Psoas muscle (tissue), 8 donors: Measurements from ENCODE around the gene PTPRD. TPM values are rescaled to one million over a fixed set of nuclear protein-coding genes. Genes with fewer than 3 reads are reported as not detected.

ENCODE experiments used
- ATAC-seq, 4 donors: fragments of 200-7000 bp; cut with Tn5 transposase; one replicate each; pipeline ENCODE4 v1.9.1; 2020; ENCODE audit warnings: moderate library complexity in 3 of 4, mild to moderate bottlenecking in 2 of 4
- DNase-seq, 2 donors: peaks; one replicate each; pipeline ENCODE4 v3.0.0-alpha.2; 2020
- H3K27ac ChIP-seq: fragments of 200-600 bp; one replicate; pipeline ENCODE4 v1.8.0; 2022
- H3K27me3 ChIP-seq, 3 donors: fragments of 200-600 bp in 1 of 3; one replicate each; pipeline versions ENCODE4 v1.6.1 to v1.8.0; 2013 to 2022; ENCODE audit warnings: low read length in 2 of 3, mild to moderate bottlenecking in 2 of 3, moderate library complexity in 1 of 3; ENCODE audit not compliant: insufficient read depth in 3 of 3
- H3K36me3 ChIP-seq, 2 donors: fragments of 200-600 bp in 1 of 2; one replicate each; pipeline versions ENCODE4 v1.6.1 to v1.8.0; 2013 to 2022; ENCODE audit warnings: low read depth in 1 of 2, mild to moderate bottlenecking in 1 of 2, moderate library complexity in 1 of 2; ENCODE audit not compliant: insufficient read depth in 1 of 2
- H3K4me1 ChIP-seq: fragments of 200-600 bp; one replicate; pipeline ENCODE4 v1.8.0; 2022
- H3K4me3 ChIP-seq: fragments of 200-600 bp; one replicate; pipeline ENCODE4 v1.8.0; 2022; ENCODE audit warnings: mild to moderate bottlenecking
- H3K9me3 ChIP-seq: fragments of 200-600 bp; one replicate; pipeline ENCODE4 v1.8.0; 2022
- WGBS, 3 donors: extraction: QIAGEN DNeasy Blood & Tissue Kit; methylation state at CpG; one replicate each; pipeline versions ENCODE4 v1.1.6 to v1.1.7; 2013; 5-methylcytosine and 5-hydroxymethylcytosine counted together
- intact Hi-C, 2 donors: fragments of 100-400 bp; cut with DNase I; formaldehyde crosslinking; loops; one replicate each; pipeline versions ENCODE4 v1.11.0 to v1.14.2; 2022
- polyA plus RNA-seq, 3 donors: library from polyadenylated mRNA; stranded (reverse); fragments of 200-250 nt; gene quantifications; one replicate each; pipeline ENCODE4 v1.2.3, GENCODE V29; 2013
- total RNA-seq, 4 donors: library from RNA; stranded (reverse); fragmentation: NEBNext Ultra II Directional in 2 of 4; extraction: Animal tissue kit (Norgen Biotek cat#: 25700) in 2 of 4; gene quantifications; one replicate each; pipeline versions ENCODE4 v1.2.1 to v1.2.4, GENCODE V29; 2021 to 2023
- TF ChIP-seq, protein P1 (sequence below): fragments of 200-600 bp; IDR thresholded peaks from one replicate; pipeline ENCODE4 v1.8.0; 2022; ENCODE audit warnings: antibody characterized with exemption
- donor health status: healthy with polysubstance abuse.
- donor health status: DM: no; HTN: no; CAD: no; lungs with moderate emphysema.
- donor health status: Bipolar disorder and iron deficiency.
- donor health status: healthy.
- donor health status: DM: yes; HTN: yes; CAD: no.
- donor health status: DM: no; HTN: no; CAD: no.
- donor health status: DM: no; HTN: no; CAD: no.
- donor health status: DM: yes; HTN: yes; CAD: no.

PTPRD gene
- total and polyA plus RNA-seq, 7 donors, result 0.44 to 3.1 (median 0.91) TPM

DNA sequence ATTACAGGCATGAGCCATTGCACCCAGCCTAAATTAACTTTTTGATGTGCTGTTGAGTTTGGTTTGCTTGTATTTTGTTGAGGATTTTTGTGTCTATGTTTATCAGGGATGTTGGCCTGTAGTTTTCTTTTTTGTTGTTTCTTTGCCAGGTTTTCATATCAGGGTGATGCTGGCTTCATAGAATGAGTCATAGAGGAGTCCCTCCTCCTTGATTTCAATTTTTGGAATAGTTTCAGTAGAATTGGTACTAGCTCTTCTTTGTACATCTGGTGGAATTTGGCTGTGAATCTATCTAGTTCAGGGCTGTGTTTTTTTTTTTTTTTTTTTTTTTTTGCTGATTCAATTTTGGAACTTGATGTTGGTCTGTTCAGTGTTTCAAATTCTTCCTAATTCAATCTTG, 1648.9 kb downstream of the PTPRD start:
- H3K27me3 ChIP-seq, result no peaks in the 10 kb centered on the region
- H3K4me3 ChIP-seq, result no peak overlapping the region
- DNase-seq (no peak), ATAC-seq (no peak)
- H3K27ac ChIP-seq, result no peak overlapping the region
- H3K4me1 ChIP-seq, result no peaks in the 10 kb centered on the region
- no peaks in the 10 kb centered on the region for H3K9me3 ChIP-seq
- intact Hi-C loops, result no loop called here
- TF ChIP-seq, protein P1, sequence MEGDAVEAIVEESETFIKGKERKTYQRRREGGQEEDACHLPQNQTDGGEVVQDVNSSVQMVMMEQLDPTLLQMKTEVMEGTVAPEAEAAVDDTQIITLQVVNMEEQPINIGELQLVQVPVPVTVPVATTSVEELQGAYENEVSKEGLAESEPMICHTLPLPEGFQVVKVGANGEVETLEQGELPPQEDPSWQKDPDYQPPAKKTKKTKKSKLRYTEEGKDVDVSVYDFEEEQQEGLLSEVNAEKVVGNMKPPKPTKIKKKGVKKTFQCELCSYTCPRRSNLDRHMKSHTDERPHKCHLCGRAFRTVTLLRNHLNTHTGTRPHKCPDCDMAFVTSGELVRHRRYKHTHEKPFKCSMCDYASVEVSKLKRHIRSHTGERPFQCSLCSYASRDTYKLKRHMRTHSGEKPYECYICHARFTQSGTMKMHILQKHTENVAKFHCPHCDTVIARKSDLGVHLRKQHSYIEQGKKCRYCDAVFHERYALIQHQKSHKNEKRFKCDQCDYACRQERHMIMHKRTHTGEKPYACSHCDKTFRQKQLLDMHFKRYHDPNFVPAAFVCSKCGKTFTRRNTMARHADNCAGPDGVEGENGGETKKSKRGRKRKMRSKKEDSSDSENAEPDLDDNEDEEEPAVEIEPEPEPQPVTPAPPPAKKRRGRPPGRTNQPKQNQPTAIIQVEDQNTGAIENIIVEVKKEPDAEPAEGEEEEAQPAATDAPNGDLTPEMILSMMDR, result no peak
- no peaks in the 10 kb centered on the region for H3K36me3 ChIP-seq

DNA sequence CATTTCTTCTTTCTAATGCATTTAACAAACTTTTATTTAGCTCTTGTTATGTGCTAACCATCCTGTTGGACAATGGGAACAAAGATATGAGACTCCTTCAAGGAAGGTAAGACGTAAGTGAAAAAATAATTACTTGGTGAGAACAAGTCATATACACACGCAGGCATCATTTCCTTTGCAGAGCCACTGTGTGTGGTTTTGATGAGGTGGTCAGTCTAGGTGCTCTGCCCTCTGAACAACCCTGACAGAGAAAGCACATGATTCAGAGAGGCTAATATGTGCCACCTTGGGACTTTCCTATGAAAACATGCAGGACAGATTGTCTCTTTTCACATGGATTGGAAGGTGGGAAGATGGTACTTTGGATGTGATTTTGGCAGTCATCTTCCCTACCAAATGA, 1650.7 kb downstream of the PTPRD start:
- intact Hi-C loops, result no loop called here
- Histone ChIP-seq H3K36me3 (no peaks in the 10 kb centered on the region), H3K9me3 (no peaks in the 10 kb centered on the region), H3K27me3 (no peaks in the 10 kb centered on the region), H3K27ac (no peak overlapping the region), H3K4me3 (no peak overlapping the region), H3K4me1 (no peaks in the 10 kb centered on the region)
- ATAC-seq (peak in 1 of 4 donors; percentile 20), DNase-seq (no peak)
- TF ChIP-seq, protein P1, result no peak
- 83 to 90% (median 89%) methylated on average over 2 of the region's 2 CpGs for WGBS, 3 donors

DNA sequence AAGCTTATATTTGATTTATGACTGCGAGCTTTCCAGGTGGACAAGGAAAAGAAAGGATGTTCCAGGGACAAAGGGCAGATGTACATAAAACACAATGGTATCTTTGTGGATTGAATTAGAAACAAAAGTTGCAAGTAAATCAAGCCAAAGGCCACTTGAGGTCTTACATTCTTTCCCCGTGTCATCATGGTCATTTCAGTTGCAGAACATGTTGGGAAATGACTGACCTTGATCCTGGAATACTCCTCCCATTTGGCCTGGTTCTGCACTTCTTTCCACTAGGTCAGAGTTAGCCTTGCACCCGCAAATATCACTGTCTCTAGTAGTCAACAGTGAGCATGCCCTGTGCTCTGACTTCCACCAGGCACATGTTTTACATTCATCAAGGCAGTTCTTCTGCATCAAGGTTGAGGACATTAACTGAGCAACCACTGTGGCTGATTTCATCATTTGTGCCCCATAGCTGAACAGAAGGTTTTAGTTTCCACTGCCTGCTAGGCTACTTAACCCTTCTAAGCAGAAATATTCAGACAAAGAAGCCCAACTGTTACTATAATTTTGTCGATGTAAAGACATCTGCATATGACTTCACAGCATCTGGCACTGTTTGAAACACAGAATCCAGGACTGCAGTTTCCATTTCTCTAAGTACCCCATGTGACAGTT, 1651.5 kb downstream of the PTPRD start:
- Histone ChIP-seq H3K4me1 (no peaks in the 10 kb centered on the region), H3K36me3 (no peaks in the 10 kb centered on the region), H3K27ac (no peak overlapping the region), H3K4me3 (no peak overlapping the region), H3K27me3 (no peaks in the 10 kb centered on the region), H3K9me3 (no peaks in the 10 kb centered on the region)
- WGBS, 3 donors, result 29 to 38% (median 29%) methylated on average over 4 of the region's 4 CpGs
- intact Hi-C loops, result no loop called here
- TF ChIP-seq, protein P1, result no peak
- peak; percentile 34 to 48 for DNase-seq
- peak; percentile 82 to 99 (median 98) for ATAC-seq

DNA sequence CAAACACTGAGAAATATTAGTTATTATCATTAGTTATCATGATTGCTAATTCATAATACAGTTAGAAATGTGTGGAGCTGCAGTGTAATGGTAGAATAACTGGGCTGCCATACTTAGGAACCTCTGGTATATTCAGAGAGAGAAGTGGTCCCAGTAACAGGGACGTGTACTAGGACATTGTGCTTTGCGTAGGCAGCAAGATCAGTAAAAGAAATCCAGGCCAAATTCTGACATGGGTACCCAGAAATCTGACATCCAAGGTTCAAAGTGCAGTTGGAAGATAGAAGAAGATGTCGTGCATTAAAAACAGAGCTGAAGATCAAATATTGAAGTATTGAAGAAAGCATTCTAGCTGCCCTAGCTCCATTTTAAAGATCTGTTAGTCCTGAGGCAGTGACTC, 1652.5 kb downstream of the PTPRD start:
- Histone ChIP-seq H3K27me3 (no peaks in the 10 kb centered on the region), H3K9me3 (no peaks in the 10 kb centered on the region), H3K27ac (no peak overlapping the region), H3K4me1 (no peaks in the 10 kb centered on the region), H3K36me3 (no peaks in the 10 kb centered on the region), H3K4me3 (no peak overlapping the region)
- TF ChIP-seq, protein P1, result no peak
- ATAC-seq (no peak), DNase-seq (no peak)
- WGBS, 3 donors, result 74 to 88% (median 82%) methylated on average over 3 of the region's 3 CpGs
- intact Hi-C loops, result no loop called here

DNA sequence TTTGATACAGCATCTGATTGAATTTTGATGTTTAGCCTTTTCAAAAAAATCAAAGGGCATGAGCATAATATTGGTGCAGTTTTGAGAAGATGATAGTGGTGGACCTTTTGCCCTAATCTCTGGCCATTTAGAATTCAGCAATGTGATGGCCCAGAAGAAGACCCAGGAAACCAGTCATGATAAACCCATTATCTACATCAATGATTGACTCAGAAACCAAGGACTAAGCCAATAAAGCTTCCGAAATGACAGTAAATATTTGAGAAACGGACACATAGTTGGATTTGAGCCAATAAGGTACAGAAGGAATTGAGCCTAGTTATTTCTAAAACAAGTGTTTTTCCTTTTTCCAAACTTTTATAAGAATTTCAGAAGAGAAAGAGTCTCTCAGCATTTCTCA, 1654.4 kb downstream of the PTPRD start:
- H3K27ac ChIP-seq, result no peak overlapping the region
- intact Hi-C loops, result loop anchor here in 1 of 2 donors (5.0 kb wide), 1 partner anchor 416 kb away; no protein-coding TSS in a partner anchor
- H3K36me3 ChIP-seq, result no peaks in the 10 kb centered on the region
- no peaks in the 10 kb centered on the region for H3K9me3 ChIP-seq
- DNase-seq, result no peak
- TF ChIP-seq, protein P1, result no peak
- WGBS, 3 donors, result 81 to 92% (median 84%) methylated on average over 2 of the region's 2 CpGs
- no peaks in the 10 kb centered on the region for H3K27me3 ChIP-seq
- no peak for ATAC-seq
- no peak overlapping the region for H3K4me3 ChIP-seq
- H3K4me1 ChIP-seq, result no peaks in the 10 kb centered on the region
